IMR-90 (cell line): ENCODE measurements around the gene FOXB2. TPM values are rescaled to one million over a fixed set of nuclear protein-coding genes. Genes with fewer than 3 reads are reported as not detected.

ENCODE experiments used
- ATAC-seq: fragments of 200-7000 bp; cut with Tn5 transposase; 2 replicates; pipeline ENCODE4 v1.9.1; 2020; ENCODE audit warnings: low read depth, mild to moderate bottlenecking, moderate library complexity
- BruUV-seq: library from RNA; stranded (reverse); fragments of 400-500 nt; replicated peaks from 2 replicates; lab custom pipeline; 2021; lab: Mats Ljungman, UMichigan
- CTCF ChIA-PET: fragments of 300-600 bp; formaldehyde crosslinking; extraction: SDS; loops from one replicate; lab custom pipeline; 2021; ENCODE audit warnings: antibody characterized with exemption; lab: Yijun Ruan, JAX
- POLR2A ChIA-PET: fragments of 300-600 bp; sonication (Branson Sonifier 250); formaldehyde crosslinking; loops from one replicate; lab custom pipeline; 2022; ENCODE audit warnings: antibody characterized with exemption; ENCODE audit not compliant: unreplicated experiment; lab: Charles Lee
- DNase-seq: peaks from one replicate; pipeline ENCODE4 v3.0.0; 2013
- H2AFZ ChIP-seq: replicated peaks from 2 replicates; pipeline ENCODE3; 2013; ENCODE audit warnings: low read length, mild to moderate bottlenecking; ENCODE audit not compliant: poor library complexity
- H2AK5ac ChIP-seq: 2 replicates; pipeline ENCODE4 v1.6.1; 2013; ENCODE audit warnings: low read depth, low read length, inconsistent platforms
- H2AK9ac ChIP-seq: replicated peaks from 2 replicates; pipeline ENCODE3; 2013; ENCODE audit warnings: mild to moderate bottlenecking, low read depth, low read length, moderate library complexity; ENCODE audit not compliant: poor library complexity
- H2BK120ac ChIP-seq: 2 replicates; pipeline ENCODE4 v1.6.1; 2013; ENCODE audit warnings: low read depth, low read length, inconsistent platforms
- H2BK15ac ChIP-seq: 3 replicates; pipeline ENCODE4 v1.6.1; 2013; ENCODE audit warnings: low read depth, low read length, inconsistent platforms
- H2BK20ac ChIP-seq: 2 replicates; pipeline ENCODE4 v1.6.1; 2013; ENCODE audit warnings: low read depth, mild to moderate bottlenecking, inconsistent platforms, low read length, moderate library complexity
- H2BK5ac ChIP-seq: 2 replicates; pipeline ENCODE4 v1.6.1; 2013; ENCODE audit warnings: mild to moderate bottlenecking, low read depth, low read length, inconsistent platforms; ENCODE audit not compliant: poor library complexity, severe bottlenecking
- H3K14ac ChIP-seq: replicated peaks from 2 replicates; pipeline ENCODE4 v1.6.1; 2013; ENCODE audit warnings: low read depth, low read length, inconsistent platforms
- H3K18ac ChIP-seq: 2 replicates; pipeline ENCODE4 v1.6.1; 2013; ENCODE audit warnings: low read depth, low read length, control low read depth
- H3K23ac ChIP-seq: 2 replicates; pipeline ENCODE4 v1.6.1; 2013; ENCODE audit warnings: low read depth, low read length, inconsistent platforms
- H3K27ac ChIP-seq: 2 replicates; pipeline ENCODE4 v1.5.1; 2013; ENCODE audit warnings: mild to moderate bottlenecking, control low read depth, low read length; ENCODE audit not compliant: insufficient read depth
- H3K27me3 ChIP-seq: 2 replicates; pipeline ENCODE4 v1.6.1; 2013; ENCODE audit warnings: low read length; ENCODE audit not compliant: control insufficient read depth, insufficient read depth
- H3K36me3 ChIP-seq: 2 replicates; pipeline ENCODE4 v1.6.1; 2013; ENCODE audit warnings: low read length, mixed read lengths; ENCODE audit not compliant: control insufficient read depth, insufficient read depth
- H3K4ac ChIP-seq: 2 replicates; pipeline ENCODE4 v1.6.1; 2013; ENCODE audit warnings: low read depth, low read length, inconsistent platforms
- H3K4me1 ChIP-seq: 2 replicates; pipeline ENCODE4 v1.6.1; 2013; ENCODE audit warnings: low read length, mixed read lengths; ENCODE audit not compliant: control insufficient read depth, insufficient read depth
- H3K4me2 ChIP-seq: 2 replicates; pipeline ENCODE4 v1.6.1; 2013; ENCODE audit warnings: low read depth, mild to moderate bottlenecking, control low read depth, low read length, moderate library complexity
- H3K4me3 ChIP-seq: 2 replicates; pipeline ENCODE4 v1.5.1; 2013; ENCODE audit warnings: low read depth, mild to moderate bottlenecking, control low read depth, low read length, moderate library complexity; ENCODE audit not compliant: insufficient read depth
- H3K56ac ChIP-seq: 2 replicates; pipeline ENCODE4 v1.6.1; 2013; ENCODE audit warnings: low read length, inconsistent platforms; ENCODE audit not compliant: insufficient read depth; ENCODE audit errors: extremely low read depth
- H3K79me1 ChIP-seq, 2 experiments: 2 replicates each; pipeline ENCODE4 v1.6.1; 2013; ENCODE audit warnings: low read length in 2 of 2, inconsistent platforms in 1 of 2, low read depth in 1 of 2
- H3K9ac ChIP-seq: 2 replicates; pipeline ENCODE4 v1.6.1; 2013; ENCODE audit warnings: low read depth, low read length, control low read depth
- H3K9me1 ChIP-seq: 2 replicates; pipeline ENCODE4 v1.6.1; 2013; ENCODE audit warnings: low read length, inconsistent platforms; ENCODE audit not compliant: insufficient read depth
- H3K9me3 ChIP-seq: 2 replicates; pipeline ENCODE4 v1.6.1; 2013; ENCODE audit warnings: low read length; ENCODE audit not compliant: control insufficient read depth, insufficient read depth
- H4K20me1 ChIP-seq: 2 replicates; pipeline ENCODE4 v1.6.1; 2013; ENCODE audit warnings: low read length, inconsistent platforms; ENCODE audit not compliant: insufficient read depth
- H4K5ac ChIP-seq: 2 replicates; pipeline ENCODE4 v1.6.1; 2013; ENCODE audit warnings: mild to moderate bottlenecking, low read depth, low read length, control low read depth
- H4K8ac ChIP-seq, 2 experiments: 2 replicates each; pipeline ENCODE4 v1.6.1; 2013; ENCODE audit warnings: low read depth in 2 of 2, low read length in 2 of 2, control low read depth in 1 of 2, inconsistent platforms in 1 of 2
- H4K91ac ChIP-seq: 2 replicates; pipeline ENCODE4 v1.6.1; 2013; ENCODE audit warnings: low read depth, low read length, inconsistent platforms; ENCODE audit not compliant: insufficient read depth
- CHD1 ChIP-seq: IDR thresholded peaks from 2 replicates; pipeline ENCODE4 v1.6.1; 2012; ENCODE audit warnings: low read depth, low read length, improper control_type of control experiment
- CTCF ChIP-seq: conservative IDR thresholded peaks from 2 replicates; pipeline ENCODE4 v1.5.1; 2012; ENCODE audit warnings: mild to moderate bottlenecking, low read depth, low read length, improper control_type of control experiment
- RAD21 ChIP-seq: IDR thresholded peaks from 2 replicates; pipeline ENCODE4 v1.6.1; 2012; ENCODE audit warnings: low read length, improper control_type of control experiment
- SMC3 ChIP-seq: fragments of 150-350 bp; IDR thresholded peaks from 2 replicates; pipeline ENCODE4 v1.6.1; 2016; ENCODE audit warnings: low read depth, mild to moderate bottlenecking, antibody characterized with exemption, low read length, moderate library complexity
- WGBS, 2 experiments: methylation state at CpG; one replicate each; pipeline versions ENCODE4 v1.1.5 to v1.1.7; 2013; ENCODE audit warnings: missing lambda C conversion rate in 2 of 2; ENCODE audit not compliant: insufficient read length in 1 of 2; ENCODE audit errors: extremely low coverage in 2 of 2; 5-methylcytosine and 5-hydroxymethylcytosine counted together
- dilution Hi-C: fragments of 300-500 bp; cut with HindIII; formaldehyde crosslinking; loops from one replicate; pipeline ENCODE4 v1.14.3; 2018; ENCODE audit warnings: low sequenced_read_pairs; ENCODE audit not compliant: unreplicated experiment
- in situ Hi-C: fragments of 300-500 bp; cut with MboI; formaldehyde crosslinking; loops from 3 replicates; pipeline ENCODE4 v1.14.3; 2019; ENCODE audit warnings: low sequenced_read_pairs, inconsistent platforms, mixed read lengths
- intact Hi-C: fragments of 100-400 bp; cut with micrococcal nuclease; formaldehyde crosslinking; loops from 2 replicates; pipeline ENCODE4 v1.10.0; 2022
- polyA plus RNA-seq, 3 experiments: library from polyadenylated mRNA; depleted of rRNA; stranded (reverse); fragments of >200 nt; gene quantifications; 2 replicates each; pipeline ENCODE4 v1.2.3, GENCODE V29; 2012; ENCODE audit warnings: low replicate concordance in 1 of 3
- total RNA-seq: library from RNA; depleted of rRNA; stranded (reverse); fragments of >200 nt; gene quantifications from 2 replicates; pipeline ENCODE4 v1.2.3, GENCODE V29; 2012

FOXB2 gene
- total and polyA plus RNA-seq, 2 of the 4 experiments (the other 2 are of a cell fraction), result not detected

GRCh38 chr9:76996700-76997099 is 22.8 kb upstream of the FOXB2 start:
- Histone ChIP-seq H2AK9ac (peak overlapping the region; percentile 42), H3K18ac (no peak overlapping the region), H3K27me3 (peaks cover 5% of the 10 kb centered on the region; the same call in 1 of the 2 replicates), H2BK120ac (no peak overlapping the region), H4K8ac (no peak overlapping the region), H4K20me1 (no peaks in the 10 kb centered on the region), H3K9me3 (no peaks in the 10 kb centered on the region), H3K9ac (no peak overlapping the region), H3K23ac (no peak overlapping the region), H3K9me1 (no peaks in the 10 kb centered on the region), H4K5ac (no peak overlapping the region), H2AK5ac (no peak overlapping the region), H3K4me3 (no peak overlapping the region), H3K56ac (no peak overlapping the region), H3K4ac (no peak overlapping the region), H3K14ac (no peak overlapping the region), H2BK15ac (no peak overlapping the region), H3K79me1 (no peaks in the 10 kb centered on the region), H2BK5ac (no peak overlapping the region), H3K4me2 (no peak overlapping the region), H3K27ac (no peak overlapping the region), H2BK20ac (no peak overlapping the region), H2AFZ (peak overlapping the region; percentile 43), H3K4me1 (no peaks in the 10 kb centered on the region), H4K91ac (no peak overlapping the region), H3K36me3 (no peaks in the 10 kb centered on the region)
- CTCF ChIA-PET, result interaction anchor here (0.6 to 3.0 kb wide), 9 partner anchors 10 to 239 kb away, joined by 3 to 24 read pairs (median 3); no protein-coding TSS in a partner anchor
- peak; percentile 21 for DNase-seq
- dilution Hi-C loops, result loop anchor here (25.0 kb wide), 1 partner anchor 184 kb away; no protein-coding TSS in a partner anchor
- peak; percentile 57 for TF ChIP-seq RAD21
- TF ChIP-seq CTCF, result peak; percentile 49
- TF ChIP-seq CHD1, result no peak
- TF ChIP-seq SMC3, result peak; percentile 66
- POLR2A ChIA-PET, result no interaction called here
- 3% methylated on average over 4 of the region's 6 CpGs; no CpG with 5 or more reads in 1 of the 2 experiments for WGBS, 2 experiments
- in situ Hi-C loops, result no loop called here
- no TSS peak for BruUV-seq
- intact Hi-C loops, result loop anchor here (2.0 kb wide), 1 partner anchor 186 kb away; no protein-coding TSS in a partner anchor
- peak; percentile 90 for ATAC-seq
